ENCODE measurements around the gene SEMA7A. TPM values are rescaled to one million over a fixed set of nuclear protein-coding genes. Genes with fewer than 3 reads are reported as not detected.

Gene SEMA7A
- total and polyA plus RNA-seq, 4 donors = 4.2 to 15.0 (median 6.8) TPM

- ATAC-seq (ENCODE audit: insufficient read depth, low FRiP score) = no peak
- Histone ChIP-seq H3K9ac (ENCODE audit: insufficient read depth in 1 of 2, low read length in 2 of 2) (no peak overlapping the region), H3K36me3 (ENCODE audit: control insufficient read depth in 4 of 4, insufficient read depth in 4 of 4, low read length in 4 of 4) (peaks cover 12 to 56% (median 48%) of the 10 kb centered on the region in 4 donors), H3K27ac (ENCODE audit: low read depth in 1 of 2, low read length in 1 of 2) (no peak overlapping the region), H3K4me3 (no peak overlapping the region), H3K4me1 (ENCODE audit: control insufficient read depth in 5 of 5, insufficient read depth in 5 of 5, low read length in 5 of 5) (no peaks in the 10 kb centered on the region), H3K27me3 (ENCODE audit: control insufficient read depth in 3 of 3, insufficient read depth in 3 of 3, low read length in 2 of 3) (no peaks in the 10 kb centered on the region), H3K9me3 (ENCODE audit: control insufficient read depth in 4 of 4, insufficient read depth in 3 of 4, low read length in 3 of 4) (no peaks in the 10 kb centered on the region)
- no peak for DNase-seq
- 86 to 89% methylated on average over 16 of the region's 16 CpGs for WGBS, 2 donors
- no peak for TF ChIP-seq CTCF (IDR thresholded peaks at IDR 0.05; ENCODE audit: control extremely low read depth, extremely low read depth)
Observed at GRCh38 chr15:74451861-74452835, 18.4 kb upstream of the SEMA7A start.

DNA sequence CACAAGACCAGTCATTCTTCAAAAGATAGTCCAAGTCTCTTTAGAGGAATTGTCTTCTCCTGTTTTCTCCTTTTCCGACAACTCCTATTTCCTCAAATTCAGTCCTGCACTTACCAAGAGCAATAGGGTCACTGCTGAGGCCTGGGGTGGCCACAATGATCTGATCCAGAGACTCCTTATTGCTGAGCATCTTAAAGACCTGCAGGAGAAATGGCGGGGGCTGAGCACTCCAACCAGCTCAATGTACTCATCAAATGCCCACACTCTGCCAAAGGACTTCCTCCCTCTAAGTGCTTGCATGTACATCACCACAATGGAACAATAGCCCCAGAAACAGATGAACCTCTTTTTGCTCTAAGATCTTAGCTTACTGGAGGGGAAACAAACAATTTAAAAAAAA is 17.6 kb upstream of the SEMA7A start:
- no peak overlapping the region for H3K4me3 ChIP-seq
- no peaks in the 10 kb centered on the region for H3K9me3 ChIP-seq (ENCODE audit: control insufficient read depth in 4 of 4, insufficient read depth in 3 of 4, low read length in 3 of 4)
- H3K4me1 ChIP-seq (ENCODE audit: control insufficient read depth in 5 of 5, insufficient read depth in 5 of 5, low read length in 5 of 5) = no peaks in the 10 kb centered on the region
- no peak for TF ChIP-seq CTCF (IDR thresholded peaks at IDR 0.05; ENCODE audit: control extremely low read depth, extremely low read depth)
- H3K27ac ChIP-seq (ENCODE audit: low read depth in 1 of 2, low read length in 1 of 2) = no peak overlapping the region
- no peak for ATAC-seq (ENCODE audit: insufficient read depth, low FRiP score)
- 94 to 96% methylated on average over 2 of the region's 2 CpGs for WGBS, 2 donors
- H3K27me3 ChIP-seq (ENCODE audit: control insufficient read depth in 3 of 3, insufficient read depth in 3 of 3, low read length in 2 of 3) = no peaks in the 10 kb centered on the region
- peaks cover 11 to 58% (median 47%) of the 10 kb centered on the region in 4 donors for H3K36me3 ChIP-seq (ENCODE audit: control insufficient read depth in 4 of 4, insufficient read depth in 4 of 4, low read length in 4 of 4)
- H3K9ac ChIP-seq (ENCODE audit: insufficient read depth in 1 of 2, low read length in 2 of 2) = no peak overlapping the region
- DNase-seq = no peak

DNA sequence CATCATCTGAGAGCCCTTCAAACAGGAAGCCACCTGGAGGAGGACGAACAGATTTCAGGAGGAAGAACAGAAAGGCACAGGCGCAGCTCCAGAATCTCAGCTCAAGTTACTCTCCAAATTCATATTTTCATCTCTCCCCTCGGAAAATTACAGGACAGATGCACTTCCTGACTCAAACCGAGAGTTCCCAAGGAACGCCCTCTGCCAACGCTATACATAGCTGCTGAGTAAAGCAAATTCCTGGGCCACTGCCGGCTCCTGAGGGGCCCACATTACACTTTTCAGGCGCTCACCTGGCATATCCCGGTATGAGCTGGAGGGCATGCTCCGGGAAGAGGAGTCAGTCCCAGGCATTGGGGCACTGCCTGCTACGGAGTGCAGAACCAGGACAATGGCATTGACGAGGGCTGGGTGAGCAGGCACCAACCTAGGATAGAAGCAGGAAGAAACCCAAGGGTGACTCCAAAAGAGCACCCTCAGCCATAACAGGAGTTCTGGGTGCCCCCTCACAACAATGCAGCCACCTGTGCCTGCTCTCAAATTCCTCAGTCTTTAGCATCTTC is 16.0 kb upstream of the SEMA7A start:
- no peak for ATAC-seq (ENCODE audit: insufficient read depth, low FRiP score)
- Histone ChIP-seq H3K9me3 (ENCODE audit: control insufficient read depth in 4 of 4, insufficient read depth in 3 of 4, low read length in 3 of 4) (no peaks in the 10 kb centered on the region), H3K4me3 (no peak overlapping the region), H3K27ac (ENCODE audit: low read depth in 1 of 2, low read length in 1 of 2) (no peak overlapping the region), H3K36me3 (ENCODE audit: control insufficient read depth in 4 of 4, insufficient read depth in 4 of 4, low read length in 4 of 4) (peaks cover 12 to 56% (median 48%) of the 10 kb centered on the region in 4 donors), H3K27me3 (ENCODE audit: control insufficient read depth in 3 of 3, insufficient read depth in 3 of 3, low read length in 2 of 3) (no peaks in the 10 kb centered on the region), H3K9ac (ENCODE audit: insufficient read depth in 1 of 2, low read length in 2 of 2) (no peak overlapping the region), H3K4me1 (ENCODE audit: control insufficient read depth in 5 of 5, insufficient read depth in 5 of 5, low read length in 5 of 5) (no peaks in the 10 kb centered on the region)
- TF ChIP-seq CTCF (IDR thresholded peaks at IDR 0.05; ENCODE audit: control extremely low read depth, extremely low read depth) = no peak
- DNase-seq = no peak
- WGBS, 2 donors = 93 to 94% methylated on average over 12 of the region's 12 CpGs
